ENCODE measurements around the gene STT3B. TPM values are rescaled to one million over a fixed set of nuclear protein-coding genes. Genes with fewer than 3 reads are reported as not detected.

STT3B gene
- total RNA-seq (100 to 1,000 TPM; 107 to 116 TPM), polyA plus RNA-seq (137 TPM)

DNA sequence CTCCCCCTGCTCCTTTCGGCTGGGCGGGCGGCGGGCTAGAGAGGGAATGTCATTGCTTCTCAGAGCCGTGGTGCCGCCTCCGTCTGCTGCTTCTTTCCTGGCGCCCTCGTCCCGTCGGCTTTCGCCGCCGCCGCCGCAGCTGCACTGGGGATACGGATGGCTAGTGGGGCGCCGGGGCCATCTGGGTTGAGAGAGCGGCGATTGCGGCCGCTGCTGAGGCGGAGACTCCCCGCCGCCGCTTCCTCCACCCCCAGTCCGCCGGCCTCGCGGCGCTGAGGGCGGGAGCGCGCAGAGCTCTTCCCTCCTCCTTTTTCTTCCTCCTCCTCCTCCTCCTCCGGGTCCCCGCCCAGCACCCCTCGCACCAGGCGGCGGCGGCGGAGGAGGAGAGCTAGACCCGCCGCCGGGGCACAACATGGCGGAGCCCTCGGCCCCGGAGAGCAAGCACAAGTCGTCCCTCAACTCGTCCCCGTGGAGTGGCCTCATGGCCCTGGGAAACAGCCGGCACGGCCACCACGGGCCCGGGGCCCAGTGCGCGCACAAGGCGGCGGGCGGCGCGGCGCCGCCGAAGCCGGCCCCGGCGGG is at the start of gene STT3B:
Gene STT3B, plus strand, starts transcription at position 339 of the 582 bp plus-strand sequence. Its CDS starts 74 bp downstream, at position 413.
- Mint-ChIP-seq H3K27me3 (peaks cover 0 to 4% of the 10 kb centered on the region in 2 donors), H3K9me3 (no peaks in the 10 kb centered on the region), H3K4me3 (peak within 1 kb of the TSS in 6 of 7 donors; percentile 93 to 100 (median 98))

GRCh38 chr3:31483776-31484175 is 48.9 kb upstream of the STT3B start:
- no peak for DNase-seq
- Mint-ChIP-seq H3K27ac (no peak overlapping the region), H3K4me3 (no peak overlapping the region), H3K36me3 (peaks cover 0 to 18% (median 0%) of the 10 kb centered on the region in 3 donors), H3K4me1 (peaks cover 0 to 11% (median 4%) of the 10 kb centered on the region in 3 donors), H3K27me3 (no peaks in the 10 kb centered on the region), H3K9me3 (peaks cover 0 to 7% (median 0%) of the 10 kb centered on the region in 5 donors)
- H3K4me1 ChIP-seq (ENCODE audit: insufficient read depth, low read length): no peaks in the 10 kb centered on the region
- ChIA-PET CTCF (no interaction called here), POLR2A (no interaction called here)
- no peaks in the 10 kb centered on the region for H3K27me3 ChIP-seq (ENCODE audit: insufficient read depth, low read length, poor library complexity, severe bottlenecking)
- no peak overlapping the region for H3K27ac ChIP-seq (ENCODE audit: low read depth, low read length)
- H3K36me3 ChIP-seq (ENCODE audit: insufficient read depth, low read length): no peaks in the 10 kb centered on the region
- H3K4me3 ChIP-seq (ENCODE audit: low read length): no peak overlapping the region
- no peaks in the 10 kb centered on the region for H3K9me3 ChIP-seq (ENCODE audit: low read length)

More for the DNA sequence above, at the start of gene STT3B:
- Histone ChIP-seq H3K4me3 (ENCODE audit: low read length) (peak within 1 kb of the TSS; percentile 76), H3K27ac (ENCODE audit: low read depth, low read length) (peak within 1 kb of the TSS; percentile 83), H3K4me1 (ENCODE audit: insufficient read depth, low read length) (peaks cover 18% of the 10 kb centered on the region), H3K27me3 (ENCODE audit: insufficient read depth, low read length, poor library complexity, severe bottlenecking) (no peaks in the 10 kb centered on the region), H3K36me3 (ENCODE audit: insufficient read depth, low read length) (no peaks in the 10 kb centered on the region), H3K9me3 (ENCODE audit: low read length) (no peaks in the 10 kb centered on the region)
- Mint-ChIP-seq H3K4me1 (peaks cover 34 to 44% (median 41%) of the 10 kb centered on the region in 3 donors), H3K27ac (peak within 1 kb of the TSS; percentile 96 to 98 (median 97)), H3K36me3 (peaks cover 0 to 25% (median 0%) of the 10 kb centered on the region in 3 donors)
- POLR2A ChIA-PET: interaction anchor here (0.7 to 3.1 kb wide), 13 partner anchors 10 to 926 kb away, joined by 3 to 32 read pairs (median 5); no protein-coding TSS in a partner anchor
- peak in 4 of 5 donors; percentile 71 to 86 (median 80) for DNase-seq
- CTCF ChIA-PET: interaction anchor here (0.7 to 3.8 kb wide), 21 partner anchors 10 to 1152 kb away, joined by 3 to 46 read pairs (median 4); partner anchors contain the start of gene CNOT10

GRCh38 chr3:31485196-31485595 is 47.5 kb upstream of the STT3B start:
- Histone ChIP-seq H3K27ac (ENCODE audit: low read depth, low read length) (no peak overlapping the region), H3K9me3 (ENCODE audit: low read length) (no peaks in the 10 kb centered on the region), H3K4me1 (ENCODE audit: insufficient read depth, low read length) (no peaks in the 10 kb centered on the region), H3K4me3 (ENCODE audit: low read length) (no peak overlapping the region), H3K36me3 (ENCODE audit: insufficient read depth, low read length) (no peaks in the 10 kb centered on the region), H3K27me3 (ENCODE audit: insufficient read depth, low read length, poor library complexity, severe bottlenecking) (no peaks in the 10 kb centered on the region)
- ChIA-PET CTCF (no interaction called here), POLR2A (no interaction called here)
- Mint-ChIP-seq H3K36me3 (peaks cover 0 to 14% (median 0%) of the 10 kb centered on the region in 3 donors), H3K27ac (no peak overlapping the region), H3K4me3 (no peak overlapping the region), H3K4me1 (peaks cover 0 to 11% (median 4%) of the 10 kb centered on the region in 3 donors), H3K9me3 (peaks cover 0 to 12% (median 6%) of the 10 kb centered on the region in 5 donors), H3K27me3 (no peaks in the 10 kb centered on the region)
- DNase-seq: no peak

GRCh38 chr3:31486865-31487533 is 45.7 kb upstream of the STT3B start:
- DNase-seq: no peak
- Histone ChIP-seq H3K4me3 (ENCODE audit: low read length) (no peak overlapping the region), H3K4me1 (ENCODE audit: insufficient read depth, low read length) (no peaks in the 10 kb centered on the region), H3K27ac (ENCODE audit: low read depth, low read length) (no peak overlapping the region), H3K27me3 (ENCODE audit: insufficient read depth, low read length, poor library complexity, severe bottlenecking) (no peaks in the 10 kb centered on the region), H3K36me3 (ENCODE audit: insufficient read depth, low read length) (no peaks in the 10 kb centered on the region), H3K9me3 (ENCODE audit: low read length) (peaks cover 4% of the 10 kb centered on the region)
- peaks cover 0 to 11% (median 4%) of the 10 kb centered on the region in 3 donors for H3K4me1 Mint-ChIP-seq
- H3K4me3 Mint-ChIP-seq: no peak overlapping the region
- H3K27ac Mint-ChIP-seq: no peak overlapping the region
- H3K27me3 Mint-ChIP-seq: no peaks in the 10 kb centered on the region
- H3K36me3 Mint-ChIP-seq: peaks cover 0 to 10% (median 0%) of the 10 kb centered on the region in 3 donors
- ChIA-PET CTCF (no interaction called here), POLR2A (no interaction called here)
- H3K9me3 Mint-ChIP-seq: peaks cover 8 to 18% (median 12%) of the 10 kb centered on the region in 5 donors

DNA sequence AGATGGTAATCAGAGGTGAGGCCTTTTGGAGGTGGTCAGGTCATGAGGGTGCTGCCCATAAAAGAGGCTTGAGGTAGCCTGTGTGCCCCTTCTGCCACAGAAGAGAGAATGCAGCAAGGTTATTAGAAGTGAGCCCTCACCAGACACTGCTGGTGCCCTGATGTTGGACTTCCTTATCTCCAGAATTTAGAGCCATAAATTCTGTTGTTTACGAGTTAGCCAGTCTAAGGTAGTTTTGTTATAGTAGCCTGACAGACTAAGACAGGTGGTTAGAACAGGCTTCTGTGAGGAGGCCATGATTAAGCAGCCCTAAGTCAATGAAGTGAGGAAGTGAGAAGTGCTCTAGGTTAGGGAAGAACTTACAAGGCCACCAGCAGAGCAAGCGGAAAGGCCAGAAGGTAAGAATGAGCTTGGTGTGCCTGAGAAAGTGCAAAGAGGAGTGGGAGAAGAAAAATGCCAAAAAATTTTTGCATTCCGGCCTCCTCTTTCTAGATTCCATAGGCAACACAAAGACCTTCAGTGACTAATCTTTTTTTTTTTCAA is 44.2 kb upstream of the STT3B start:
- CTCF ChIA-PET: no interaction called here
- no peak overlapping the region for H3K4me3 Mint-ChIP-seq
- Histone ChIP-seq H3K4me1 (ENCODE audit: insufficient read depth, low read length) (no peaks in the 10 kb centered on the region), H3K36me3 (ENCODE audit: insufficient read depth, low read length) (no peaks in the 10 kb centered on the region), H3K27me3 (ENCODE audit: insufficient read depth, low read length, poor library complexity, severe bottlenecking) (no peaks in the 10 kb centered on the region), H3K27ac (ENCODE audit: low read depth, low read length) (no peak overlapping the region), H3K9me3 (ENCODE audit: low read length) (peaks cover 4% of the 10 kb centered on the region), H3K4me3 (ENCODE audit: low read length) (no peak overlapping the region)
- peaks cover 8 to 20% (median 18%) of the 10 kb centered on the region in 5 donors for H3K9me3 Mint-ChIP-seq
- no peaks in the 10 kb centered on the region for H3K27me3 Mint-ChIP-seq
- H3K4me1 Mint-ChIP-seq: peaks cover 0 to 11% (median 4%) of the 10 kb centered on the region in 3 donors
- peaks cover 0 to 10% (median 1%) of the 10 kb centered on the region in 3 donors for H3K36me3 Mint-ChIP-seq
- H3K27ac Mint-ChIP-seq: no peak overlapping the region
- no peak for DNase-seq
- POLR2A ChIA-PET: no interaction called here

DNA sequence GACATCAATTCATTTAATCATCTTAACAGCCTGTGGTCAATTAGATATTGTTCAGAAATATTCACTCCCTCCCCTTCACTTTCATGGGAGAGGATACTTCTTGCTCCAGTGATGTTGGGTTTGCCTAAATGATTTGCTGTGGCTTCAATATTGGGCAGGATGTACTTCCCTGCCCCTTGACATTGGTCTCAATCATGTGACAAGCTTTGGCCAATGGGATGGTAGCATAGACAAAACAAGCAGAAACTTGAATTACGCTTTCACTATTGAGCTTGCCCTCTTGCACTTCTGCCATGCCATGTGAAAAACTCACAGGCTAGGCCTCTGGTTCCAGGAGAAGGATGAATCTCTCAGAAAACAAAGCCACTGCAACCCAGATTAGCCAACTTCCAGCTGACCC is 42.2 kb upstream of the STT3B start:
- Histone ChIP-seq H3K27ac (ENCODE audit: low read depth, low read length) (no peak overlapping the region), H3K4me3 (ENCODE audit: low read length) (no peak overlapping the region), H3K27me3 (ENCODE audit: insufficient read depth, low read length, poor library complexity, severe bottlenecking) (no peaks in the 10 kb centered on the region), H3K9me3 (ENCODE audit: low read length) (peaks cover 4% of the 10 kb centered on the region), H3K36me3 (ENCODE audit: insufficient read depth, low read length) (no peaks in the 10 kb centered on the region), H3K4me1 (ENCODE audit: insufficient read depth, low read length) (no peaks in the 10 kb centered on the region)
- Mint-ChIP-seq H3K4me1 (peaks cover 0 to 5% (median 0%) of the 10 kb centered on the region in 3 donors), H3K4me3 (no peak overlapping the region), H3K27me3 (no peaks in the 10 kb centered on the region), H3K27ac (no peak overlapping the region), H3K9me3 (peaks cover 8 to 20% (median 18%) of the 10 kb centered on the region in 5 donors), H3K36me3 (peaks cover 0 to 10% (median 1%) of the 10 kb centered on the region in 3 donors)
- POLR2A ChIA-PET: no interaction called here
- DNase-seq: no peak
- CTCF ChIA-PET: no interaction called here

DNA sequence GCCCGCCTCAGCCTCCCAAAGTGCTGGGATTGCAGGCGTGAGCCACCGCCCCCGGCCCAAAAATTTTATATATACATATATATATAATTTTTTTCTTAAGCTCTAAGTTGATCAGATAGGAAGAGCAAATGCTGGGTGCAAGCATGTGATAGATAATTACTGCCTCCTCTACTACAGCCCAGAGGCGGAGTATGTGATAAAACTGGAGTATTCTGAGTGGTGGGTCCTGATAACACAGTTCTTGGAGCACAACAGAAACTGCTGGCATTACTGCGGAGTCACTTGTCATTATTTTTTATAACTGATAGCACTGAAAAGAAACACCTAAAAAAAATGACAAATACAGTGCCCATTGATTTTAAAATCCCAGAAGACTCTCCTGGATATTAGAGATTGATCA is 41.1 kb upstream of the STT3B start:
- POLR2A ChIA-PET: no interaction called here
- DNase-seq: no peak
- Histone ChIP-seq H3K4me3 (ENCODE audit: low read length) (no peak overlapping the region), H3K27ac (ENCODE audit: low read depth, low read length) (no peak overlapping the region), H3K36me3 (ENCODE audit: insufficient read depth, low read length) (no peaks in the 10 kb centered on the region), H3K27me3 (ENCODE audit: insufficient read depth, low read length, poor library complexity, severe bottlenecking) (no peaks in the 10 kb centered on the region), H3K9me3 (ENCODE audit: low read length) (peaks cover 4% of the 10 kb centered on the region), H3K4me1 (ENCODE audit: insufficient read depth, low read length) (no peaks in the 10 kb centered on the region)
- Mint-ChIP-seq H3K36me3 (peaks cover 0 to 10% (median 1%) of the 10 kb centered on the region in 3 donors), H3K4me3 (no peak overlapping the region), H3K27ac (no peak overlapping the region), H3K4me1 (no peaks in the 10 kb centered on the region), H3K27me3 (no peaks in the 10 kb centered on the region), H3K9me3 (peaks cover 8 to 20% (median 18%) of the 10 kb centered on the region in 5 donors)
- CTCF ChIA-PET: no interaction called here

GRCh38 chr3:31493149-31493548 is 39.6 kb upstream of the STT3B start:
- Histone ChIP-seq H3K9me3 (ENCODE audit: low read length) (peaks cover 4% of the 10 kb centered on the region), H3K27me3 (ENCODE audit: insufficient read depth, low read length, poor library complexity, severe bottlenecking) (no peaks in the 10 kb centered on the region), H3K27ac (ENCODE audit: low read depth, low read length) (no peak overlapping the region), H3K36me3 (ENCODE audit: insufficient read depth, low read length) (no peaks in the 10 kb centered on the region), H3K4me3 (ENCODE audit: low read length) (no peak overlapping the region), H3K4me1 (ENCODE audit: insufficient read depth, low read length) (no peaks in the 10 kb centered on the region)
- Mint-ChIP-seq H3K36me3 (peaks cover 0 to 10% (median 1%) of the 10 kb centered on the region in 3 donors), H3K4me3 (no peak overlapping the region), H3K27ac (no peak overlapping the region), H3K27me3 (no peaks in the 10 kb centered on the region), H3K9me3 (peaks cover 8 to 20% (median 18%) of the 10 kb centered on the region in 5 donors), H3K4me1 (no peaks in the 10 kb centered on the region)
- DNase-seq: no peak
- CTCF ChIA-PET: no interaction called here
- POLR2A ChIA-PET: no interaction called here
